HG02970 (cell line): ENCODE data around the gene C15orf62.

Source experiments
- ATAC-seq: cut with Tn5 transposase; IDR thresholded peaks from one replicate; pipeline ENCODE4 v1.9.1; 2021; ENCODE audit warnings: mild to moderate bottlenecking, moderate library complexity, moderate number of reproducible peaks; ENCODE audit not compliant: unreplicated experiment, low FRiP score

C15orf62 gene

DNA sequence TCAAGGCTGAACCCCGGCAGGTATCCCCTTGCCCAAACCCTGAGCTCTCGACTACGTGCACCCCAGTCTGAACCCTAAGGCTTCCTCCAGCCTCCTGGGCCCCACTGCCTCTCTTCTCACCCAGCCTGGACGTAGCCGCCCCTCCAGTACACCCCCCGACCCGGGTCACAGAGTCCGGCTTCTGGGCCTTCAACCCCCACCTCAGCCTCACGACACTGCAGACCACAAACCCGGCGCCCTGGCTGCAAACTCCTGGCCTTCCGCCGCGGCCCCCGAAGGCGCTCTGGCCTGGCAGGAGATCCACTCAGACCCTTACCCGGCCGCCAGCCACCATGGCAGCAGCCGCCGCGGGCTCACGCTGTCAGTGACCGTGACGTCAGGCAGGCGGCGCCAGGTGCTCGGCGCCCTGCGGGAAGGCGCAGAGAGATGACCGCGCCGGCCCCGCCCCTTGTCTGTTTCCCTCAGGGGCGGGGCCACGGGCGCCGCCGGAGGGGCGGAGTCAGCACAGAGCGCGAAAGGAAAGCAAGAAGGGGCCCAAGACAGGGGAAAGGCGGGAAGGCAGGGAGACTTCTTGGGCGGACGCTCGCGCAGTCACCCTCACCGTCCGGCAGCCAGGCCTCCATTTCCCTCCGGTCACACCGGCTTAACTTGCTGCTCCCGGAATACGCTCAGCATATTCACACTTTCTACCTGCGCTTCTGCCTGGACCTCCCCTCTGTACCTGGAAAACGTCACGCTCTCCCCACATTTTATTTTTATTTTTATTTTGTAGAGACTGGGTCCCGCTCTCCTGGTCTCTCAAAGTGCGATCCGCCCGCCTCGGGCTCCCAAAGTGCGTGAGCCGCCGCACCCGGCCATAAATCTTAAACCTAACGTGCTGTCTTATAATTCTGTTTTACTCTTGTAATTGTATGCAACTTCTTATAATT, 14.6 kb upstream of the C15orf62 start, which contains the start of gene RMDN3:
TSS of gene RMDN3 (minus strand) at position 372 of the 929 bp plus-strand sequence. CDS start 471 bp downstream, outside the sequence.
- ATAC-seq, result peak; percentile 87

DNA sequence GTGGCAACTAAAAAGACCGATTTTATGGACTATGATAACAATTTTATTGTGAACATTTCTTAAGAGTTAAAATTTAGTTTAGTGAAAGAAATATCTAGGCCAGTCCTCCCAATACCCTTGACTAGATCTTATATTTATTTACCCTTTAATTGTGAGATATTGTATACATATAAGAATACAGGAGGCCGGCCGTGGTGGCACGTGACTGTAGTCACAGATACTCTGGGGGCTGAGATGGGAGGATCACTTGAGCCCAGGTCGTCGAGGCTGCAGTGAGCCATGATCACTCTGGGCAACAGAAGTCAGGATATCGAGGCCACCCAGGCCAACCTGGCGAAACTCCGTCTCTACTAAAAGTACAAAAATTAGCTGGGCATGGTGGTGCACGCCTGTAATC, 14.0 kb upstream of the C15orf62 start:
- no peak for ATAC-seq

DNA sequence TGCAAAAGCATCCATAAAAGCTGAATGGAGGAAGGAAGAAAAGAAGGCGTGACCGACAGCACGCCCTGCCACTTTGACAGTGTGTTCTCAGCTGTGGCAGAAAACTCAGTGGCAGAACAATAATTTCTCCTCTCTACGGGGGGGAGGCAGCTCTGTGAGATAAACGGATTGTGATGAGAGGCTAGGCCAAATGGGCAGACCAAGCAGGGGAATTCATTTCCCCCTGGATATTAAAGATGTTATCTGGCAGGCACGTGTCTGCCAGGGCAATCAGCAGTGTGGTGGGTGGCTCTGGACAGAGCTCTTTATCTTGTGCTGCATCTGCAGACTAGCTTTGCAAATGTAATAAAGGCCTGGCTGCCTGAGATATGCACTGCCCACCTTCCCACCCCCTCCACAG, 12.8 kb upstream of the C15orf62 start:
- ATAC-seq, result no peak

DNA sequence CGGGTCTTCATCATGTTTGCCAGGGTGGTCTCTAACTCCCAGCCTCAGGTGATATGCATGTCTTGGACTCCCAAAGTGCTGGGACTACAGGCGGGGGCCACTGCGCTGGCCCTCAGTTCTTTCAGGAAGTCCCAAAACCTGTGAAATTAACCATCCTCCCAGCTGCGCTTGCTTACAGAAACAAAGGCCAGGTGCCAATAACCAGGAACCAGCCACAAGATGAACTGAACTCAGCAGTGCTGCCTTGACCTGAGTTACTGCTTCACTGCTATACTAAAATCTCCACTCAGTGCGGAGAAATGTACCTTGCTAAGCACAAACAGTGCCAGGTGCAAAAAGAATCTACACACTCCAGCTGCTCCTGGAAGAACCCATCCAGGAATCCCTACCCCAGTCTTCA, 9.8 kb upstream of the C15orf62 start:
- ATAC-seq, result no peak

DNA sequence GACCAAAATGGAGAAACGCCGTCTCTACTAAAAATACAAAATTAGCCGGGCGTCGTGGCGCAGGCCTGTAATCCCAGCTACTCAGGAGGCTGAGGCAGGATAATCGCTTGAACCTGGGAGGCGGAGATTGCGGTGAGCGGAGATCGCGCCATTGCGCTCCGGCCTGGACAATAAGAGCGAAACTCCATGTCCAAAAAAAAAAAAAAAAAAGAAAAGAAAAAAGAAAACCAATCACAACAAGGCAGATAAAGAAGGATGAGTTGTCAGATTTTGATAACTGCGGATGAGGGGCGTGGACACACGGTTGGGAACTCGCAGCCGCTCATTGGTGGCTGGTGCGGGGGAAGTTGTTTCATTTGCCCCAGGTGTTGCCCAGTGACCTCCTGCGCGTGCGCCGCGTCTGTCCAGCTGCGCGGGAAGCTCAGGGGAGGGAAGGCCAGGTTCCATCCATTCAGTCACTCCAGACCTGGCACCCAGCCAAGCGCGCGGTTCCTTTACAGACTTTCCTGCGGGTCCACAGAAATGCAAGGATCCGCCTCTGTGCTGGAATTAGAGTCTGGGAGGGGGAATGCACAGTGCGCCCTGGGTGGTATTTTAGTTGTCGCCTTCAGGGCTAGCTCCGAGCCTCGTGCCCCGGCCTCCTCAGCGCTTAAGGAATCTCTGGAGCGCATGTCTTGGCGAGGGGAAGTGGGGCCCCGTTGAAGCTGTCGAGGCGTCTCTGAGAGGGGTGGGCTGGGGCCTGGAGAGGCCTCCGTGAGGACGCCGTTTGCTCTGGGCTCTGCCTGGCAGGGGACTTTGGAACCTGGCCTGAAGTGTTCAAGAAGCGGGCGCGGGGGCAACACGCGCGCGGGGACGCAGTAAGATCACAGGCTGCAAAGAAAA, 6.6 kb upstream of the C15orf62 start:
- ATAC-seq, result peak; percentile 3

DNA sequence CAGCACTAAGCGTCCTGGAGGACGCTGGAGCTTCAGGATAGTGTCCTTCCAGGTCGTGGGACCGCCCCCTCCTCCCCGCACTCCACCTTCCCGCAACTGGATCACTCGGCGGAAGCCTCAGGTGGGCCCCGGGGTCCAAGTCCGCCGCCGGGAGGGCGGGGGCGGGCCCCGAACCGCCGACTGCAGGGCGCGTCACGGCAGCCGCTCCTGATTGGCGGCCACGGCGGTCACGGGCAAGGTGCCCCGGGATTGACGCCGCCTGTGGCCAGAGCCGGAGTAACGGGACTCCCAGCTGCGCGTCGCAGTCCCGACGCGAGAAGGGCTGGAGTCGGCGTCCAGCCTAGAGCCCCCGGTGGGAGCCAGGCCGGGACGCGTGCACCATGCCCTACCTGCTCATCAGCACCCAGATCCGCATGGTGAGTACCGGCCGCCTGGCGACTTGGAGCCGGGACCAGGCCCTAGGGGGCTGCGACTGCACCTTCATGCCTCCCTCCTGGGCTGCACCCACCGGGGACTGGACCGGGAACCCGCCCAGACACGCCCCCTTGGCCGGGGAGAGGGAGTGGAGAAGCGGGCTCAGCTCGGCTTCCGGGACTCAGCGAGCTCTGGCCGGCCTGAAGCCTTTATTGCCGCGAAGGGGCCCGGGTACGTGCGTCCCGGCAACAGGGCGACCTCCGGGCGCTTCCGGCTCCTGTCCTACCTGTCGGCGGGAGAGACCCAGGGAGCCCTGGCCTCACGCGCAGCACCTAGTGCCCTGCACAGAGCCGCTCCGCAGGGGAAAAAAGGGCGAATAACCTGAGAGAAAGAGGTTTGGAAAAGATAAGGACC, 5.8 kb upstream of the C15orf62 start, which contains the start of gene GCHFR:
TSS of gene GCHFR (plus strand) at position 268 of the 828 bp plus-strand sequence. CDS start at position 381, 113 bp downstream.
- ATAC-seq, result peak; percentile 51

DNA sequence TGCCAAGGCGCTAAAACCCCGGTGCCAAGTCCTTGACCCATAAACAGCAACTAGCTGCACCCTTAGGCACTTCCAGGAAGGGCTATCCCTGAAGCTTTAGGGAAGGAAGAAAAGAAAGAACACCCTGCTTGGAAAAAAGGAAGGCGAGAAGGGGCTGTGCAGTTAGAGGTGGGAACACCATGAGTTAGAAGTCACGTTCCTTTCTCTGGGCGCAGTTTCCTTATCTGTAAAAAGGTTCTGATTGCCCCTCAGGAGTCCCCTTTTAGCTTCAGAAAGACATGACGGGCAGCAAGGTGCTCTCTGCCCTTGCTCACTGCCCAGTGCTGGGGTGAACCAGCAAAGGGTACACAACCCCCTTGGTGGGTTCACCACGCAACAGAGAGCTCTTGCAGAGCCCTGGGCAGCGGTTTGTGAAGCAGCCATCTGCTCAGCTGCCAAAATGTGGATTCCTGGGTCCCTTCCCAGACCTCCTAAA, 5.1 kb upstream of the C15orf62 start:
- ATAC-seq, result no peak

DNA sequence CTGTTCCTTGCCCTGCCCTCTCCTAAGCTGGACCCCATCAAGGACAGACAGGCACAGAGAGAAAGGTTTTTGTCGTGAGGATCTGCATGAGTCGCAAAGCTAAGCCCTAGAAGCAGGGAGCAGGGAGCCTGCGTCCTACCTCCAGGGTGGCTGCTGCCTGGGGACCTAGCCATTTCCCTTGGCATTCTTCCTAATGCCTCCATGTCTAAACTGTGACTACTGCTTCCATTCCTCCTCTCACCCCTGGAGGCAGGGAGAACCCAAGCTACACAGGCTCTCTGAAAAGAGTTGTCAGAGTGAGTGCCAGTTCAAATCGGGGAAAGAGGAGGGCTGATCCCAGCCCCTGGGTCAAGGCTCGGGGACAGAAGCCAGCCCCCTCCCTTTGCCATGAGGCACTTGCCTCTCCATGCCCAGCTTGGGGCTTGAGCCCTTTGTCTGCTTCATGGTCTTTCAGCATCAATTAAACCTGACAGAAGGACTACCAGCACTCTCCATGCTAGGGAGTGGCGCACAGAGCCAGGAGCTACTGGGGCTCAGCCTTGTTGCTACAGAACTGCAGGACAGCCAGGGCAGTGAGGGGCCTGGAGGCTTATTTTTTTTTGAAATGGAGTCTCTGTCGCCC, 3.5 kb upstream of the C15orf62 start:
- ATAC-seq, result no peak

DNA sequence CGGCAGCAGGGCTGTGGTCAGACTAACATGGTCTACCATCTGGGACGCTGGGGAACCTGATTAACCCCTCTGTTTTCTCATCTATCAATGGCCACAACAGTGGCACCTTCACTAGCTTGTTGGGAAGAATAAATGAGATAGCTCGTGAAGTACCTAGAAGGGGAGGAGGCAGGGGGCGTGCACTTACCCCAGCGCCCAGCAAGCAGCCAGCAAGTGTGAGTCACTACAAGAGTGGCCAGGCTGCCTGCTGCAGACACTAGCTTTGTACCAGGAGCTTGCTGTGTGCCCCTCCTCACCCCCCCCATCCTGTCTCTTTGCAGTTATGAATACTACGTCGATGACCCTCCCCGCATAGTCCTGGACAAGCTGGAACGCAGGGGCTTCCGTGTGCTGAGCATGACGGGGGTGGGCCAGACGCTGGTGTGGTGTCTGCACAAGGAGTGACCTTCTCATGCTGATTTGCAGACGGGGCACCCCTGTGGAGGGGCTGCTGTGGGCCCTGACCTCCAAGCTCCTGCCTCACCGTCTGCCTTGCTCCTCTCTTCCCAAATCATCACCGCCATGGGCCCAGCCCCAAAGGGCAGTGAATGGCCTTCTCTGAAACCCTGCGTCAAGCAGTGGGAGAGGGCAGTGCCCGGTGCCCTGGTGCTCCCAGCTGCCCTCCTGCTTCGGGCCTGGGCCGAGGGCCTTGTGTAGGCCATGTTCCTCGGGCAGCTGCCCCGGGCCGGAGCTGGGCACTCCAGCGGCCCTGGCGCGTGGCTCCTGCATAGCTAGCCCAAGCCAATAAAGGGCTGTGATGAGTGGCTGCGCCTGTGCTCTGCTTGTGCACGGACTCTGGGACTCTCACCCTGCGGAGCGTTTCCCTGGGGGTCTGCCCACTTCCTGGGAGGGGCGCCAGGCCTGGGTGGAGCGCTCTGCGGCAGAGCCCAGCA, 2.6 kb upstream of the C15orf62 start:
- no peak for ATAC-seq

DNA sequence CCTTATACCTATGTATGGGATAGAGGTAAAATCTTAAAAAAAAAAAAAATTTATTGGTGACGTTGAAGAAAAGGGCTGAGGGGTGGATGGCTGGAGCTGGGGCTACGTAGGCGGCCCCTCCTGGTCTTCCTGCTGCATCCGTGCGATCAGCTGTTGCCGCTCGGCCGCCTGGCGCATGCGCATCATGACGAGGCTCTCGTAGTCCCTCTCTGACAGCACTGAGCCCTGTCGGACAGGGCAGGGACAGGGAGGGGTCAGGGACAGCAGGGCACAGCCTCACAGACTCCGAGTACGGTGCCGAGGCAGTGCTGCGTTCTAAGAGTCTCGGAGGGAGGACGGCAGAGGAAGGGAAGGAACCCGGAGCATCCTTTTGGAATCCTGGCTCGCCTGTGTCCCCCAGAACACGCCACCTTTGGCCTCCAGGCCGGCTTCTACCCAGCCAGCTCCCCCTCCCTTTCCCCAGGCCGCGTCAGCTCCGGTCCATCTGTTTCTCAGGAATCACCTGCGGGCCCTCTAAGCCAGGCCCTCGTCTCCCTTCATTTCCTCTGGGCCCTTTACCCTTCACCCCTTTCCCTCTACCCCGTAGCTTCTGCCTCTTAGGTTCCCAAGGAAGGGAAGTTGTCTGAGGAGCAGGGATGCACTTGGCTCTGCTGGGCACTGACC, 1.8 kb upstream of the C15orf62 start:
- ATAC-seq, result no peak

DNA sequence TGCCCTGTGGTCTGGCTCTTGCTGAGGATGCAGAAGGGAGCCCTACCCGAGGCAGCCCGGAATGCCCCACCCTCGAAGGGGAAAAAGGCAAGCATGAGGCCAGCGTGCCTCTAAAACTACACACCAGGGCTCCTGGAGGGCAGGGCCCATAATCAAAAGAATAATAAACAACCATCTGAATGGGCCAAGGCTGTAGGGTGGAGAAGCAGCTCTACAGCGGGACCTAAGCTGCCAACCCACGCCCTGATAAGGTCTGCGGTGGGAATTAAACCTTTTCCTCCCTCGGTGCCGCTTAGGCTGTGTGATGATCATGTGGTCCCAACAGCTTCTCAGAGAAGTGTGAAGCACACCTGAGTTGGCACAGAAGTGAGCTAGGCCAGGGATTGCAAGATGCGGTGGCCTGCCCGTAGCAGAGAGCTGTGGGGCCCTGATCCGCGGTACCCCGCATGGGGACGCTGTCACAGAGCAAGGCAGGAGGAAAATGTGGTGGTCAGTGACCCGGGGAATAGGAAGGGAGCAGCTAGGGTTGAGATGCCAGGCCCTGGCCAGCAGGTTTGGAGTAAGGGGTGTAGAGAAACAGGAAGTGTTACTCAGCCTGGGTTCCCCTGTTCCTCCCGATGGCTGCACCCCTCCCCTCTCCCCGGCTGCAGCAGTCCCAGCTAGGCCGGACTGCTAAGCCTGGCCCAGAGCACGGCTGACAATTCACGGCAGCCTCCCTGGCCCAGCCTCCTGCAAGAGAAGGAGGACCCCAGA, 1.1 kb upstream of the C15orf62 start:
- no peak for ATAC-seq

DNA sequence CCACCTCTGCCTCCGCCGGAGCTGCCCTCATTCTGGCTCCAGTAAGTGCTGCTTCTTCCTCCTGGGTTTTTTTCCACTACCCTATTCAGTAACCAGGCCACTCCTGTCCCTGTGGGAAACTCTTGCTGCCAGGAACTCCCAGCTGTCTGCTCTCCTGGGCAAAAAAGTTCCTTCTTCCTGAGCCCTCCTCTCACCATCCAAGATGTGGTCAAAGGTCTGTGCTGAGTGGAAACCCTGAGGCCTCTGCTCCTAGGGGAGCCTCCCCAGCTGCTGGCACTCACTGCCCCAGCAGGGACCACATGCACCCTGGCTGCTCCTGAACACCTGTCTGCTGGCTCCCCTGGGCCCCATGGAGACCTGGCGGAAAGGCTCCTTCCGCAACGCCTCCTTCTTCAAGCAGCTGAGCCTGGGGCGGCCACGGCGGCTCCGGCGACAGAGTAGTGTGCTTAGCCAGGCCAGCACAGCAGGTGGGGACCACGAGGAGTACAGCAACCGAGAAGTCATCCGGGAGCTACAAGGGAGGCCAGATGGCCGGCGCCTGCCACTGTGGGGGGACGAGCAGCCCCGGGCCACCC, 454 bp downstream of the C15orf62 start:
- no peak for ATAC-seq

DNA sequence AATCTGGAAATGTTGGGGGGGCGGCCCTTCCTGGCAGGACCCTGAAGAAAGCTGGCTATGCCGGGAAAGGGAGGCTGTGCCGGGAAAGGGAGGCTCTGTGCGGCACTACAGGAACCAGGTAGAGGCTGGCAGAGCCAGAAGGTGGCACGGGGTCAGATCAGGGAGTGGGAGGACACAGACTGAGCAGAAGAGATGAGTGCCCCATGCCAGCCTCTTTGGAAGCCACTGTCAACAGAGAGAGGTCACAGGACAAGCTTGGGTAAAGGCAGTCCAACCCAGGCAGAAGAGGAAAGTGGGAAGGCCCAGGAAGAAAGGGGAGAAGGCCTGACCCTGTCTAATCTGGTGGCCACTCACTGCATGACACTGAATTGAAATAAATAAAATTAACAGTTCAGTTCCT, 1.5 kb downstream of the C15orf62 start:
- no peak for ATAC-seq

DNA sequence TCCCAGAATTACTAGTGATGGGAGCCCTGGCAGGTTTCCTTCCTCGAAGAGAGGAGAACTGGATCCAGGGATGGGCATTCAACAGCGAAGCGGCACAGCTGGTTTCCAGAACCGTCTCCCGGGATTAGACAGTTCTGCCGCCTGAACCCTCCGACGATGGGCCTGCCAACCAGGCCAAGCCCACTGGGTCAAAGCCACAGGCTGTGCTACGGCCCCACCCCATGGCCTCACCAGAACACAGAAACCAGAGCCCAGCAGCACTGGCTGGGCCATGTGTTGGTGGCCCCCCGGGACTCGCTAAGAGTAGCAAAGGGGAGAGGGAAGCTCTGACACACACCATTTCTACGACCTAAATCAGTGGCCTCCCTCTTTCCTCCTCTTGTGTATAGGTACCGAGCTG, 2.2 kb downstream of the C15orf62 start:
- no peak for ATAC-seq

DNA sequence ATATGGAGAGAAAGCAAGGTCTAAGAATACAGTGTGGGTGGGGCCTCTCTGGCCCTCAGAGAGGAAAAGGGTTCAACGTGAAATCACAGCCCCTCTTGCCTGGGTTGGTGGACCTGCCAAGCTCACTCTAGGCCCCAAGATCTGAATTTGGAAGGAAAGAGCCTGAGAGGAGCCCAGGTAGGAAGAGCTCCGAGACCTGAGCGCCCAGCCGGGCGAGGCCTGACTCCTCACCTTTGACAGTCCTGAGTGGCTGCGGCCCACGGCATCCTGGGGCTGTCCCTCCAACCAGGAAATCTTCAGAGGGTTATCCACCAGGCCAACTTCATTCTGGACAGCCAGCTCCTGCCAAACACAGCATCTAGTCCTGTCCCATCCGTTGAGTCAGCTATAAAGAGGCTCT, 3.7 kb downstream of the C15orf62 start:
- ATAC-seq, result no peak

DNA sequence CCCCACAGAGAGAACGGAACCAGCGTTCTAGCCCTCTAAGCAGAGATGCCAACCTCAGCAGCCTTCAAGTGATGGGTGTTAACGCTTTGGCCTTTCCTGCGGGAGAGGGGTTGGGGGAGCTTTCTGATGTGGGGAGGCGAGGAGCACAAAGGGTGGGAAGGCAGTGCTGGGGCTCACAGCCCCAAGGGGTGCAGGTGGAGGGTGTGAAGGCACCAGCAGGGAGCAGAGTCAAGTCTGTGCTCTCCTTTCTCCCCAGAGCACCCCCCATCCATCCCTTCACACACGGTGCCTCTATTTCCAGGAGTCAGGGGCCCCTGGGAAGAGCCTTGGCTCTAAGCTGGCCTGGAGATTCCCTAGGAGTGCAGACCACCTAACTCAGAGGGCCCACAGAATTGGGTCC, 4.1 kb downstream of the C15orf62 start:
- no peak for ATAC-seq

DNA sequence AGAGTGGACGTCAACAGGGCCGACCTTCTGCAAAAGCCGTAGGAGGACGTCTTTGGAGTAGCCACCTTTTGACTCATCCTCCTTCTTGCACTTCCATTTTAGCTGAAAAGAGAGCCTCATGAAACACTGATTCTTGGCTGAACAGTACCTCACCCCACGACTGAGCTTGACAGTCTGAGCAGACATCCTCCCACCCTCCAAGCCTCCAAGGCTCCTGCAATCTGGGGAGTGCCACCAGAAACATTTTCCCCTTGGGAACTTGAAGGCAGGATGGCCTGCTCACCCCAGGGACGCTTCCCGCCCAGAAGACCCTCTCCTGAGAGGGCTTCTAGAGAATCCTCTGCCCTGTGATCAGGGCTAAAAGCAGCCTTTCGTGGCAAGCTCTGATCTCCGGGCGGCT, 5.2 kb downstream of the C15orf62 start:
- no peak for ATAC-seq
